GM08714 (cell line): ENCODE results near the gene SLC7A1.

Source experiments
- H3K4me3 ChIP-seq: fragments of 200-500 bp; sonication (Bioruptor generic); 2 replicates; pipeline ENCODE4 v1.5.1; 2014; ENCODE audit warnings: mild to moderate bottlenecking, low read length, inconsistent platforms
- ZNF274 ChIP-seq: IDR thresholded peaks from 2 replicates; pipeline ENCODE4 v1.6.1; 2012; ENCODE audit warnings: mild to moderate bottlenecking, low read depth, low read length

SLC7A1 gene

DNA sequence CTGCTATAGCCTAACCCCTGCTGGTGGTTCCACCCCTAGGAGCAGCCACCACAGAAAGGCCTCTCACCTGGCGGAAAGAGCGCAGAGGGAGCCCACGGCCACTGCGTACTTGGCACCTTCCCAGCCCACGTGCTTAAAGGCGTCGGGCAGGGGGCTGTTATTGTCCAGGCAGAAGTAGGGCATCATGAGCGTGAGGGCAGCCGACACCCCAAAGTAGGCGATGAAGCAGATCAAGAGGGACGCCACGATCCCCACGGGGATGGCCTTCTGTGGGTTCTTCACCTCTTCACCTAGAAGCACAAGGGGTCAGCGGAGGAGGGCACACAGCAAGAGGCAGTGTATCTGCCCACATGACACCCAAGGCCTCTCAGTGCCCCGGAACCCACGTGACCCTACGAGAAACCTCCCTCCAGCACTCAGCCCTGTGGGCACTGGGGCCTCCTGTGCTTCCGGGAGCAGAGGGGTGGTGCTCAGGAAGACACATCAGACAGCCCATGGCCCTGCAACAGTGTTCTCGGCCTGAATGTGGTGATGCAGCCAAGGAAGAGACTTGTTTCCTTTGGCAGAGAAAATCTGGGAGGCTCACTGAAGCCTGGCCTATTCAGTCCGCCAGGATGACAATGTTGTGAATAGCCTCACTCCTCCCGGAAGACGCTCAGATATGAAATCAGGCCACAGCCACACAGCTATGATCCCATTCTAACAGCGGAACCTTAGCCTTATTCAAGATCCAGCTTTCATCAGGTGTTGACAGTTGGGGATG lies 72.1 kb downstream of the SLC7A1 start:
- no peak overlapping the region for H3K4me3 ChIP-seq
- no peak for TF ChIP-seq ZNF274

DNA sequence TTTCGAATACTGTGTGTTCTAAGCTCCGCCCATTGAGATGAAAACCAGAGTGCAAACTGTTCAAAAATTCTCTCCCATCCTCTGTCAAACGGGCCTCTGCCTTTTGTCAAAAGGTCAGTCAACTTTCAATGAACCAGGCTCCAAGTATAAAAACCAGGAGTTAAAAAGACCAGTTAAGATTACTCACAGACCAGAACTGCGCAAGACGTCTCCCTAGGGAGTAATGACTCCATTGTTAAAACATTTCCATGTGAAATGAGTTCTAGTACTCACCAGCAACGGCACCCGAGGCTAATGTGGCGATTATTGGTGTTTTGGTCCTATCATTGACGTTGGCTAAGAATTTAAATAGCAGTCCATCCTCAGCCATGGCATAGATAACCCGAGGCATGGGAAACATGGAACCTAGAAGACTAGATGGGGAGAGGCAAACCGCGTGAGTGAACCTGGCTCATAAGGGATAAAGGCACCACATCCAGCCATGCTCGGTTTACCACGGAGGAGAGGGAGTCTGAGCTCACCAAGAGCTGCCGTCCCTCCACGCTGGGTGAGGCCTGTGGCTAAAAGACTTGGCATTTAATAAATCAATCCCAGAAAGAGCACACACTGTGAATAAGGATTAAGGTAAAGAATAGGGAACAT lies 73.3 kb downstream of the SLC7A1 start:
- no peak for TF ChIP-seq ZNF274

DNA sequence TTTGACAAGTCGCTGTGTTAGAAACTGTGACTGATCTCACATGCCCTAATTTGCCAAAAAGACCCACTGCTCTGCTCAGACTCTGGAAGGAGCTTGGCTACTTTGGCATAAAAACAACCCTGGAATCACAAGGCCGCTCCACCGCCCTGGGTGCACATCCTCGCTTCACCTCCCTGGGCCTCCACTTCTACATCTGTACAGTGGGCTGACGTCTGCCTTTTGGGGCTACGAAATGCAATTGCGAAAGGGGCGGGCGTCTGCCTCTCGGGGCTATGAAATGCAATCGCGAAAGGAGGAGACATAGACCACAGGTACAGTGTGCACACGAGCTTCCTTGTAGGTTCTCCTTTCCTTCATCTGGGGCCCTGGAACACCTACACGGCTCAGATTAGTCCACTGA lies 74.2 kb downstream of the SLC7A1 start:
- TF ChIP-seq ZNF274, result no peak
- no peak overlapping the region for H3K4me3 ChIP-seq

More for the DNA sequence above, 73.3 kb downstream of the SLC7A1 start:
- H3K4me3 ChIP-seq, result no peak overlapping the region

DNA sequence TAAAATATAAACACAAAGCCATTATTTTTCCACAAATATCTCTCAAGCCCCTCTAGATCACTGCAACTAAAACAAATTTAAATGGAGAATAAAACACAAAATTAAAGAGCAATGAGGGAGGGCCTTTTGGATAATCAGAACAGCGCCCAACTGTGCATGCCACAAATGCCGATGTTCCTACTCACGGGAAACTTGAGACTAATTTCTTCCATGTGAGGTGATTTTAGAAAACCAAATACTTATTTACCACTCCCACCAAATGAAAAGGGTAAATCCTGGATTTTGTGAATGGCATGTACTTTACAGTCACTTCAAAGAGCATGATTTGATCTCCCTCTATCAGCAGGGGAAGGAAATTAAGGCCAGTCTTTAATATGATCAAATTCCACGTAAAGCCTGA lies 74.8 kb downstream of the SLC7A1 start:
- no peak for TF ChIP-seq ZNF274
- H3K4me3 ChIP-seq, result no peak overlapping the region

DNA sequence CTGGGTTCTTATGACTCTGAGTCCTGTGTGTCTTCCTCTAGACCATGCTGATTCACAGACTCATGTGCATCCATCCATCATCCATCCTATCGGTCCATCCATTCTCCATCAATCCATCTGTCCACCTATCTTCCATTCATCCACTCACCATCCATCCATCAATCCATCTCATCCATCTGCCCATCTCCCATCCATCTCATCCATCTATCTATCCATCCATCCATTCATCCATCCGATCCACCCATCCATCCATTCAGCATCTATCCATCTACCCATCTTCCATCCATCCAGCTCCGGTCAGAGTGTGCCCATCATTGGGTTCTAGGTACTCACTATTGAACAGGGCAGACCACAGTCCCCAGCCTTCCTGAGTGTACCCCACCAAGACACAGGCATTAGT lies 75.6 kb downstream of the SLC7A1 start:
- no peak for TF ChIP-seq ZNF274
- no peak overlapping the region for H3K4me3 ChIP-seq

DNA sequence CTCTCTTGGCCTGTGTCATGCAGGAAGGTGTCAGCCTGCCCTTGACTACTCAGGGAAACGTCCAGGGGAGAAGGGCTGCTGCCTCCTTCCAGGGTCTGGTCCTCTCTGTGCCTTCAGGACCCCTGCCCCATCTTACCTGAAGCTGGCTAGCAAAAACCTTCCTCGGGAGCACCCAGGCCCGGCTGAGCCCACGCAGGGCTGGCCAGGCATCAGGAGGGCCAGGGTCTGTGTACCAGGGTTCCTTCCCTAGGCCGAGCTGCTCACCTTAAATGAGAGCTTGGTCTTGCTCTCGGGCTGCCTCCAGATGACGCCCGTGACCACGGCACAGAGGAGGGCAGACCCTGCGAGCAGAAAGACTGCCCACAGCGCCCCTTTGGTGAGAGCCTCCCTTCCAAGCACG lies 78.6 kb downstream of the SLC7A1 start:
- no peak for TF ChIP-seq ZNF274
- H3K4me3 ChIP-seq, result no peak overlapping the region

- TF ChIP-seq ZNF274, result no peak
- H3K4me3 ChIP-seq, result no peak overlapping the region
These were observed 79.5 kb downstream of the SLC7A1 start for GRCh38 chr13:29516012-29516411.

GRCh38 chr13:29515372-29515771 lies 80.1 kb downstream of the SLC7A1 start:
- no peak for TF ChIP-seq ZNF274
- H3K4me3 ChIP-seq, result no peak overlapping the region

DNA sequence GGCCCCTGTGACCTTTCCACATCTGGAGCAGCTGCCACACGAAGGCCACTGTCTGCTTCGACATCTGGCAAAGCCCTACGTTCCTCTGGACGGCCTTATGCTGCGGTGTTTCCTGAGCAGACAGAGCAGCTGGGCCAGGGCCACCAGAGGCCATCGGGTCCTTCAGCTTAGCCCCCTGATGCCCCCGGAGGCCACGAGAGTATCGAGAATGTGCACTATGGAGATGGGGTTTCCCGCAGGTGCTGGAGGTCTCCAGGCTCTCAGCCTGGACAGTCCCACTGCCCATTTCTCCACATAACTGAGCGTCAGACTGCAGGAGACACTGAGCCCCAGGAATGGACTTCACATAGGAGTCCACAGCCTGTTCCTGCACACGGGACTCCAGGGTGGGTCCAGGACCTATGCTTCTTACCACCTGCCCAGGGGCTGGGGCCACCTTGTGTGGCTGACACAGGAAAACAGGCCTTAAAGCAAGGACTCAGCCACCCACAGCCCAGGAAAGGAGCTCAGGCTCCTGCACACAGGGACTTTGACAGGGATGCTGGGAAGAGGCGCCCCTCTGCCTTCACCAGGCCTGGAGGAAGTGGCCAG lies 80.7 kb downstream of the SLC7A1 start:
- H3K4me3 ChIP-seq, result no peak overlapping the region
- TF ChIP-seq ZNF274, result no peak

DNA sequence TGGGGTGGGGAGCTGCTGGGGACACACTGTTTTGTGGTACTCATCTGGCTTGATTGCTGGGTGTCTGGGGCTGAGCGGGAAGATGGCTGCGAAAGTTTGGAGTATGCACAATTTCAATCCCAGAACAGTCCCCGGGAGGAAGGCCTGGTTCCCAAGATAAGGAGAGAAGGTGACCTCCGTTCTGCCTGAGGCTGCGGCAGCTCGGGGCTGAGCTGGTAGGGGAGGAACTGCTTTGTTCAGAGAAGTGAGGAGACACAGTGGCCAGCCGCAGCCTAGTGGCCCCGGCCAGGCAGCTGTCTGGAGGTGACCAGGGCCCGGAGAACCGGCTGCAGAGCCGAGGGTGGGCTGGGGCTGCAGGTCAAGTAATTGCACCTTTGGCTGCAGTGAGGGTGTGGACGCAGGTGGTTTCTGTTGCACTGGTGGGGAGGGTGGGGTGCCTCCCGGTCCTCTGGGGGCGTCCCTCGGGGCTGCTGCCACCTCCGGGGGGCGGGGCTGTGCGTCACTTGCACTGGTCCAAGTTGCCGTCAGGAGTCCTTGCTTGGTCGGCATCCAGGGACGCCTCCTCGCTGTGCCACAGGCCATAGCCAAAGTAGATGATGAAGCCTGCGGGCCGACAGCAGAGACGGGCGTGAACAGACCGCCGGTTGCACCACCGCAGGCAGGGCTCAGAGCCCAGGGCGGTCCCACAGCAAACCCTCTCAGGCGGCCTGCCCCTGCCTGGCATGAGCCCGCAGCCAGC lies 81.3 kb downstream of the SLC7A1 start:
- no peak overlapping the region for H3K4me3 ChIP-seq
- TF ChIP-seq ZNF274, result no peak

DNA sequence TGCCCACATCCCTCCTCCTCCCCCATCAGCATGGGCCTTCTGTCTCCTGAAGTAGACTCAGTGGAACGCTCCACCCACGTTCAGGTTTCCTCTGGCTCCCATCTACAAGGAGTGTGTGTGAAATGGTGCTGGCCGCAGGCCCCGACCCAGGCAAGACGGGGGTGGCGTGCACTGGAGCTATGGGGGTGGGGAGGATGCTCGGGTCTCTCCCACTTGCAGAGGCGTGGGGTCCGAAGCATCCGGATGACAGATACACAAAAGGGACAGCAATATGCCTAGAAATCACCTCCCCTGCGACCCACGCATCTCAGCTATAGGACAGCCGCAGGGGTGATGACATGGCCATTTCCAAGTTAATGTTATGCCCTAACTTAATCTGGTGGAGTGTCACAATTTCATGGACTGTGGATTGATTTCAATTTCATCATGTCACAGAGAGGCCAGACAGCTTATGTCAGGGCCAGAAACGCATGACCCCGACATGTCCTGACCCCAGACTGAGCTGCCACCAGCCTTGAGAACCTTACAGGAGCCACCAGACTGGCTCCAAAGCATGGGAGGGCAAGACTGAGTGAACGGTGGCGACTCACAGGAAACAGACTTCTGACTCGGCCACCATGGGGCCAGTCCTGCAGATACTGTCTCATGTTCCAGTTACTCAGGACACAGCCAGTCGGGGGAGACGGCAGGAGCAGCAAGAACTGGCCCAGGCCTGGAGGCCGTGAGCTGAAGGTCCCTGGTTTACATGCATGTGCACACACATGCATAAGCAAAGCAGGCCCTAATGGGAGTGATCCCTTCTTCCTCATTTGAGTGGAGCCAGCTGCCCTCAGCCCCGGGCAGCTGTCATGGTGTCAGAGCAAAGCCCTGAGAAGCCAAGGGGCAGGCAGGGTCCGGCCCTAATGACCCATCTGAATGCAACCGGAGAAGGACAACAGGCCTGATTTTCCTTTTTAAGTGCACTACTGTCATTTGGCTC lies 82.2 kb downstream of the SLC7A1 start:
- TF ChIP-seq ZNF274, result no peak
- no peak overlapping the region for H3K4me3 ChIP-seq

DNA sequence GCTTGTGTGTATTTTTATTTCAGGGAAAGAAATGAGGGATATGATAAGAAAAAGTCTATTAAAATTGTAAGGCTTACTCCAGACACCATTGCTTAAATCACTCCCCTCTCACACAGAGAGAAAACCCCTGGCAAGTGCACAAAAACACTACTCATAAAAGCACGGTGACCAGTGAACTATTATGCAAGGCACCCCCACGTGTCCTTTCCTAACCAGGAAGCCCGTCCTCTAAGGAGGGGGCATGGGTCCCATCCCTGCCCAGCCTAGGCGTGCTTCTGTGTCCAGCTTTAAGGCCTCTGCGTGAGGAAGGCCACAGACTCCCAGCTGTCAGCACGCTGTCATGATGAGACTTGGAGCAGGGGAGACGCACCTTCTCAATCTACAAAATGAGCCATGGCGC lies 83.5 kb downstream of the SLC7A1 start:
- no peak for TF ChIP-seq ZNF274
- no peak overlapping the region for H3K4me3 ChIP-seq

- no peak for TF ChIP-seq ZNF274
These were observed 84.2 kb downstream of the SLC7A1 start for GRCh38 chr13:29511106-29511796.

More at GRCh38 chr13:29511106-29511796, 84.2 kb downstream of the SLC7A1 start:
- H3K4me3 ChIP-seq, result no peak overlapping the region
